Islet precursor cell (in vitro differentiated cells): Measurements from ENCODE around the gene PRAMEF12.
"Not testable (repeated sequence)": the region's sequence is repeated elsewhere in the genome, so short reads cannot be mapped to it uniquely, and the experiment has no call there.

Source experiments
- DNase-seq: peaks from one replicate; pipeline ENCODE4 v3.0.0-alpha.2; 2018

PRAMEF12 gene

GRCh38 chr1:12772520-12772919 is 1.0 kb upstream of the PRAMEF12 start:
- no peak for DNase-seq

DNA sequence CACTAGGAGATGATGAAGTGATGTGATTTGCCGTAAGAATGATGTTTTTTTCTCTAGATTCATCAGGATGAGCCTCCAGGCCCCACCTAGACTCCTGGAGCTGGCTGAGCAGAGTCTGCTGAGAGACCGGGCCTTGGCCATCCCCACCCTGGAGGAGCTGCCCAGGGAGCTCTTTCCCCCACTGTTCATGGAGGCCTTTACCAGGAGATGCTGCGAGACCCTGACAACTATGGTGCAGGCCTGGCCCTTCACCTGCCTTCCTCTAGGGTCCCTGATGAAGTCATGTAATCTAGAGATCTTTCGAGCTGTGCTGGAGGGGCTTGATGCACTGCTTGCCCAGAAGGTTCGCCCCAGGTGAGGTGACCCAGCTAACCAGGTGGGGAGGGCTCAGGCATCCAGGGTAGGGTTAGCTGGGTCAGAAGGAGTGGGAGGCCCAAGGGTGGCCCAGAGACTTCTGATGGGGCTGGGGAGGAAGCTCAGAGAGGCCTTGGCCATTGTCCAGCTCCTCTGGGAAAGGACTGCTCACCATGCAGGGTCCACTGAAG is 1.3 kb downstream of the PRAMEF12 start:
- no peak for DNase-seq

DNA sequence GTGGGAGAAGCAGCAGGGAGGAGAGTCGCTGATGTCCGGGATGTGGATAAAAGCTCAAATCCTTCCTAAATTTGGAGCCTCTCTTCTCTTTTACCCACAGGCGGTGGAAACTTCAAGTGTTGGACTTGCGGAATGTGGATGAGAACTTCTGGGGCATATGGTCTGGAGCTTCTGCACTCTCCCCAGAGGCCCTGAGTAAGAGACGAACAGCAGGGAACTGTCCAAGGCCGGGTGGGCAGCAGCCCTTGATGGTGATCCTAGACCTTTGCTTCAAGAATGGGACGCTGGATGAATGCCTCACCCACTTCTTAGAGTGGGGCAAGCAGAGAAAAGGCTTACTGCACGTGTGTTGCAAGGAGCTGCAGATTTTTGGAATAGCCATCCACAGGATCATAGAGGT is 1.9 kb downstream of the PRAMEF12 start:
- no peak for DNase-seq

DNA sequence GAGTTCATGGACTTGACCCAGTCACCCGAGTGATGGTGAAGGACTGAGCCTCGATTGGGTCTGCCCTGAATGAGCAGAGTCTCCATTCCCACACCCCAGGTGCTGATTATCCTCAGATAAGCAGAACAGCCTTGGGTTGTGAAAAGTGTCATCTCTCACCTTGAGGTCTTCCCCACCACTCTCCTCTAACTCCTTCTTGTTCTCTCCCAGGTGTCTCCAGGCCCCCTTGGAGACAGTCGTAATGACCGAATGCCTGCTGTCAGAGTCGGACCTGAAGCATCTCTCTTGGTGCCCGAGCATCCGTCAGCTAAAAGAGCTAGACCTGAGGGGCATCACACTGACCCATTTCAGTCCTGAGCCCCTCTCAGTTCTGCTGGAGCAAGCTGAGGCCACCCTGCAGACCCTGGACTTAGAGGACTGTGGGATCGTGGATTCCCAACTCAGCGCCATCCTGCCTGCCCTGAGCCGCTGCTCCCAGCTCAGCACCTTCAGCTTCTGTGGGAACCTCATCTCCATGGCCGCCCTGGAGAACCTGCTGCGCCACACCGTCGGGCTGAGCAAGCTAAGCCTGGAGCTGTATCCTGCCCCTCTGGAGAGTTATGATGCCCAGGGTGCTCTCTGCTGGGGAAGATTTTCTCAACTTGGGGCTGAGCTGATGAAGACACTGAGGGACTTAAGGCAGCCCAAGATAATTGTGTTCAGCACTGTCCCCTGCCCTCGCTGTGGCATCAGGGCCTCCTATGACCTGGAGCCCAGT is 3.4 kb downstream of the PRAMEF12 start:
- DNase-seq: peak; percentile 37

DNA sequence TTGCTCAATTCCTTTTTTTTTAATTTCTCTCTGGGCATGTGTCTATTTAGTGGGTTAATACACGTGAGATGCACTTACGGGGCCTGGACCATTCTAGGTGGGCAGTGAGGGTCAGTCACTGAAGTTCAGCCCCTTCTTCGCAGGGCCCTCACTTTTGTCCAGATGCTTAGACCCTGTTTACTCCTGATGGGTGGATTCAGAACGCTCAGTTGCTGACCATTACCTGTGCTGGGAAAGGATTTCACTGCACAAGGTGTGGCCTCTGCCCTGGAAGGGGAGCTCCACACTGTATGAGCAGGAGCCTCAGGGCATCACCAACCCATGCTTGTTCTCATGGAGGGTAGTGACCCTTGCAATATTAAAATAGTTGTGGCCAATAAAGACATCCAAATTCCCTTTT is 4.5 kb downstream of the PRAMEF12 start:
- DNase-seq: no peak

DNA sequence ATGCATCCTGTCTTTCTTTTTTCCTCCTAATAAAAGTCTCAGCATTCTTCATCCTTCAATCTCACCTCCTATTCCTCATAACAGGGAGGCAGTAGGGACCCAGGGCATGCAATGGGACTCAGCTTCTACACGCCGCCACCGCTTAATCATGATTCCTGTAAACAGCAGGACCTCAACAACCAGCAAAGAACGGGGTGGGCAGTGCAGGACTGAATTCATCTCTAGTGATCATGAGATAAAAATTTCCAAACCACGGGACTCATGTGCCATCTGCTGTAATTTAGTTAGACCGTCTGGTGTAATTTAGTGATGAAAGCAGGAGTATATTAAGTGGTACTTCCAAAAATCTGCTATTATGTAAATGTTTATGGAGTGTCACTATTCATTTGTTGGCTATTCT is 5.4 kb downstream of the PRAMEF12 start:
- no peak for DNase-seq

- DNase-seq: not testable (repeated sequence)
These were observed 8.0 kb downstream of the PRAMEF12 start for GRCh38 chr1:12781488-12781887.

- DNase-seq: not testable (repeated sequence)
These were observed 10.2 kb downstream of the PRAMEF12 start for GRCh38 chr1:12783783-12784182.

GRCh38 chr1:12784729-12785128 is 11.2 kb downstream of the PRAMEF12 start:
- DNase-seq: not testable (repeated sequence)

GRCh38 chr1:12791097-12791496 is 17.6 kb downstream of the PRAMEF12 start, which contains the start of gene PRAMEF1:
PRAMEF1 (plus strand) TSS chr1:12791397; CDS start chr1:12793228, 1,831 bp downstream.
- not testable (repeated sequence) for DNase-seq

- DNase-seq: peak; percentile 71
These were observed 25.4 kb downstream of the PRAMEF12 start for GRCh38 chr1:12798911-12799310.

DNA sequence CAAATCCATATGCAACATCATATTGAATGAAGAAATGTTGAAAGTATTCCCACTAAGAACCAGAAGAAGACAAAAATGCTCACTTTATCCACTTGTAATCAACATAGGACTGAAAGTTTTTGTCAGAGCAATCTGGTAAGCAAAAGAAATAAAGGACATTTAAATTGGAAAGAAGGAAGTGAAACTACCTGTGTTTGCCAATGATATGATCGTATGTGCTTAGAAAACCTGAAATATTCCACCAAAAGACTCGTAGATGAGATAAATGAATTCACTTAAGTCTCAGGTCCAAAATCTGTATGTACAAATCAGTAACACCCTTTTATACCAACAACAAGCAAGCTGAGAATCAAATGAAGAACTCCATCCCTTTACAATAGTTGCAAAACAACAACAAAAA is 26.2 kb downstream of the PRAMEF12 start:
- DNase-seq: no peak

GRCh38 chr1:12809933-12810332 is 36.4 kb downstream of the PRAMEF12 start:
- no peak for DNase-seq

GRCh38 chr1:12810691-12811408 is 37.3 kb downstream of the PRAMEF12 start:
- peak; percentile 64 for DNase-seq

DNA sequence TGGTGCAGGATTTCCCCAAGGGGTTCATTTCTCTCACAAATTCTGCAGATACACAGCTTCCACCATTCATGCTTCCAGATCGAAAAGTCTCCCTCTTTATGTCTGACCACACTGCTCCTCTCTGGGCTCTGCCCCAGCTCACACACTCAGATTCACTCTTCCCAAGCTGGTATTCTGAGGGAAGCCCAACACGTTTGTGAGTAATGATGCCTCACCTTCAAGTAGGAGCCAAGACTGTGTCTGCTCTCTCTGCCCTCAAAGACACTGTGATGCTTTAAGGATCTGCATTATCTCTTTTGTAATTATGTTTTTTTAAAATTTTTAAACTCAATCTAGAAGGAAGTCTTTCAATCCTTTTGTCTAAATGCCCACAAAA is 37.9 kb downstream of the PRAMEF12 start:
- DNase-seq: no peak

- DNase-seq: not testable (repeated sequence)
These were observed 45.5 kb downstream of the PRAMEF12 start for GRCh38 chr1:12819061-12819460.
